ENCODE data around the gene DDIT4.
"Not testable (repeated sequence)": the region's sequence is repeated elsewhere in the genome, so short reads cannot be mapped to it uniquely, and the experiment has no call there.

The DDIT4 gene, protein sequence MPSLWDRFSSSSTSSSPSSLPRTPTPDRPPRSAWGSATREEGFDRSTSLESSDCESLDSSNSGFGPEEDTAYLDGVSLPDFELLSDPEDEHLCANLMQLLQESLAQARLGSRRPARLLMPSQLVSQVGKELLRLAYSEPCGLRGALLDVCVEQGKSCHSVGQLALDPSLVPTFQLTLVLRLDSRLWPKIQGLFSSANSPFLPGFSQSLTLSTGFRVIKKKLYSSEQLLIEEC

GRCh38 chr10:72273410-72274212 is at the start of gene DDIT4:
TSS of gene DDIT4 (plus strand) at chr10:72273924. CDS start at chr10:72274217, 293 bp downstream.
- Histone ChIP-seq H3K4me1 (peaks cover 0 to 30% (median 18%) of the 10 kb centered on the region in 4 donors), H3K36me3 (peaks cover 16 to 30% (median 26%) of the 10 kb centered on the region in 3 donors), H3K9me3 (no peaks in the 10 kb centered on the region), H3K4me3 (peak within 1 kb of the TSS; percentile 98 to 99), H3K27me3 (no peaks in the 10 kb centered on the region), H3K27ac (peak within 1 kb of the TSS; percentile 99)
- peak; percentile 100 for DNase-seq
- TF ChIP-seq, protein P1, sequence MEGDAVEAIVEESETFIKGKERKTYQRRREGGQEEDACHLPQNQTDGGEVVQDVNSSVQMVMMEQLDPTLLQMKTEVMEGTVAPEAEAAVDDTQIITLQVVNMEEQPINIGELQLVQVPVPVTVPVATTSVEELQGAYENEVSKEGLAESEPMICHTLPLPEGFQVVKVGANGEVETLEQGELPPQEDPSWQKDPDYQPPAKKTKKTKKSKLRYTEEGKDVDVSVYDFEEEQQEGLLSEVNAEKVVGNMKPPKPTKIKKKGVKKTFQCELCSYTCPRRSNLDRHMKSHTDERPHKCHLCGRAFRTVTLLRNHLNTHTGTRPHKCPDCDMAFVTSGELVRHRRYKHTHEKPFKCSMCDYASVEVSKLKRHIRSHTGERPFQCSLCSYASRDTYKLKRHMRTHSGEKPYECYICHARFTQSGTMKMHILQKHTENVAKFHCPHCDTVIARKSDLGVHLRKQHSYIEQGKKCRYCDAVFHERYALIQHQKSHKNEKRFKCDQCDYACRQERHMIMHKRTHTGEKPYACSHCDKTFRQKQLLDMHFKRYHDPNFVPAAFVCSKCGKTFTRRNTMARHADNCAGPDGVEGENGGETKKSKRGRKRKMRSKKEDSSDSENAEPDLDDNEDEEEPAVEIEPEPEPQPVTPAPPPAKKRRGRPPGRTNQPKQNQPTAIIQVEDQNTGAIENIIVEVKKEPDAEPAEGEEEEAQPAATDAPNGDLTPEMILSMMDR (IDR thresholded peaks at IDR 0.05): no peak
- intact Hi-C loops (cut with DNase I; ENCODE audit: low total_unique reads): loop anchor here (2.0 to 5.0 kb wide), 3 partner anchors 25 to 56 kb away; partner anchors contain the start of genes ANAPC16 and ASCC1

- intact Hi-C loops (cut with DNase I; ENCODE audit: low total_unique reads): not testable (repeated sequence)
These were observed 49.5 kb upstream of the DDIT4 start for GRCh38 chr10:72224191-72224590.

GRCh38 chr10:72226418-72227027 is 47.2 kb upstream of the DDIT4 start:
- TF ChIP-seq, protein P1 (IDR thresholded peaks at IDR 0.05): no peak
- Histone ChIP-seq H3K9me3 (no peaks in the 10 kb centered on the region), H3K27ac (peak overlapping the region; percentile 79 to 92), H3K27me3 (no peaks in the 10 kb centered on the region), H3K4me3 (no peak overlapping the region), H3K36me3 (peaks cover 23 to 35% (median 34%) of the 10 kb centered on the region in 3 donors), H3K4me1 (peaks cover 0 to 89% (median 47%) of the 10 kb centered on the region in 4 donors)
- intact Hi-C loops (cut with DNase I; ENCODE audit: low total_unique reads): no loop called here
- DNase-seq: peak in 1 of 2 donors; percentile 32

More at GRCh38 chr10:72224191-72224590, 49.5 kb upstream of the DDIT4 start:
- H3K27me3 ChIP-seq, H3K9me3 ChIP-seq, H3K4me3 ChIP-seq: not testable (repeated sequence)
- Histone ChIP-seq H3K4me1 (peaks cover 0 to 88% (median 36%) of the 10 kb centered on the region in 4 donors), H3K27ac (peak overlapping the region; percentile 79 to 92), H3K36me3 (peaks cover 23 to 36% (median 31%) of the 10 kb centered on the region in 3 donors)
- DNase-seq: peak in 1 of 2 donors; percentile 50

- Histone ChIP-seq H3K27ac (peak overlapping the region; percentile 79 to 92), H3K36me3 (peaks cover 28 to 45% (median 42%) of the 10 kb centered on the region in 3 donors), H3K9me3 (no peaks in the 10 kb centered on the region), H3K27me3 (no peaks in the 10 kb centered on the region), H3K4me1 (peaks cover 0 to 80% (median 46%) of the 10 kb centered on the region in 4 donors), H3K4me3 (no peak overlapping the region)
- intact Hi-C loops (cut with DNase I; ENCODE audit: low total_unique reads): no loop called here
- TF ChIP-seq, protein P1 (IDR thresholded peaks at IDR 0.05): no peak
- peak in 1 of 2 donors; percentile 40 for DNase-seq
These were observed 45.9 kb upstream of the DDIT4 start for GRCh38 chr10:72227826-72228225.

- Histone ChIP-seq H3K27ac (peak overlapping the region; percentile 79 to 92), H3K36me3 (peaks cover 33 to 50% (median 47%) of the 10 kb centered on the region in 3 donors), H3K4me3 (no peak overlapping the region), H3K9me3 (no peaks in the 10 kb centered on the region), H3K27me3 (no peaks in the 10 kb centered on the region), H3K4me1 (peaks cover 0 to 75% (median 44%) of the 10 kb centered on the region in 4 donors)
- intact Hi-C loops (cut with DNase I; ENCODE audit: low total_unique reads): no loop called here
- TF ChIP-seq, protein P1 (IDR thresholded peaks at IDR 0.05): no peak
- peak in 1 of 2 donors; percentile 20 for DNase-seq
These were observed 45.4 kb upstream of the DDIT4 start for GRCh38 chr10:72228318-72228751.
